A549 (cell line): ENCODE measurements around the gene CCDC7. TPM values are rescaled to one million over a fixed set of nuclear protein-coding genes. Genes with fewer than 3 reads are reported as not detected.

Experiments
- ATAC-seq, 2 experiments: fragments of 200-7000 bp in 1 of 2; fragments of >200 bp in 1 of 2; cut with Nextera tagmentation in 1 of 2; cut with Tn5 transposase in 1 of 2; 3 replicates each; pipeline versions ENCODE4 v1.8.0 to v1.9.1; 2018 to 2020; ENCODE audit warnings: mild to moderate bottlenecking in 1 of 2, moderate library complexity in 1 of 2
- CTCF ChIA-PET: fragments of 300-600 bp; sonication (Branson Sonifier 250); formaldehyde crosslinking; extraction: SDS; loops from one replicate; lab custom pipeline; 2021; ENCODE audit warnings: antibody characterized with exemption, inconsistent platforms; lab: Yijun Ruan, JAX
- POLR2A ChIA-PET: fragments of 350-600 bp; formaldehyde crosslinking; extraction: SDS; loops from one replicate; lab custom pipeline; 2021; ENCODE audit warnings: antibody characterized with exemption, inconsistent platforms; lab: Yijun Ruan, JAX
- DNase-seq, 2 experiments: peaks; one replicate each; pipeline versions ENCODE4 v3.0.0 to v3.0.0-alpha.2; 2011 to 2016; ENCODE audit warnings: low read depth in 1 of 2, low spot score in 1 of 2
- FAIRE-seq: peaks from 2 replicates; lab custom pipeline; 2011; peaks lifted over from hg19 to GRCh38; lab: Jason Lieb, UNC
- H3K27ac ChIP-seq, 2 experiments: fragments of >200 bp; sonication (Bioruptor Twin); formaldehyde crosslinking; 3 replicates each; pipeline ENCODE4 v1.5.1; 2016 to 2017
- H3K4me1 ChIP-seq: fragments of >200 bp; sonication (Bioruptor Twin); formaldehyde crosslinking; 3 replicates; pipeline ENCODE4 v1.6.1; 2016
- H3K4me2 ChIP-seq: fragments of >200 bp; sonication (Bioruptor Twin); formaldehyde crosslinking; 3 replicates; pipeline ENCODE4 v1.6.1; 2016
- H3K4me3 ChIP-seq: fragments of >200 bp; sonication (Bioruptor Twin); formaldehyde crosslinking; 3 replicates; pipeline ENCODE4 v1.5.1; 2016
- H3K9me3 ChIP-seq: fragments of >200 bp; sonication (Bioruptor Twin); formaldehyde crosslinking; 3 replicates; pipeline ENCODE4 v1.6.1; 2016
- CHD2 ChIP-seq: fragments of 150-350 bp; IDR thresholded peaks from 2 replicates; pipeline ENCODE4 v1.6.1; 2014; ENCODE audit warnings: low read length; ENCODE audit not compliant: partially characterized antibody
- EHMT2 ChIP-seq: fragments of 200-600 bp; sonication (generic); IDR thresholded peaks from 2 replicates; pipeline ENCODE4 v1.6.1; 2016; ENCODE audit warnings: antibody characterized with exemption, low read depth, mild to moderate bottlenecking, moderate library complexity
- ESRRA ChIP-seq: fragments of 150-350 bp; IDR thresholded peaks from 2 replicates; pipeline ENCODE4 v1.6.1; 2014; ENCODE audit warnings: mild to moderate bottlenecking, low read length, borderline replicate concordance
- FOSB ChIP-seq: fragments of 250-450 bp; sonication (Bioruptor Pico); IDR thresholded peaks from 2 replicates; pipeline ENCODE4 v1.5.0; 2020; ENCODE audit warnings: mild to moderate bottlenecking, moderate library complexity
- HDAC2 ChIP-seq: fragments of 200-600 bp; sonication (generic); IDR thresholded peaks from 2 replicates; pipeline ENCODE4 v1.6.1; 2016
- HMGXB4 ChIP-seq: fragments of 250-450 bp; sonication (Bioruptor Pico); IDR thresholded peaks from 2 replicates; pipeline ENCODE4 v1.5.0; 2021; ENCODE audit warnings: mild to moderate bottlenecking, moderate library complexity, borderline replicate concordance
- HOXA7 ChIP-seq: fragments of 250-450 bp; sonication (Bioruptor Pico); IDR thresholded peaks from 2 replicates; pipeline ENCODE4 v1.5.0; 2020; ENCODE audit warnings: mild to moderate bottlenecking, moderate library complexity
- HOXB13 ChIP-seq: fragments of 250-450 bp; sonication (Bioruptor Pico); IDR thresholded peaks from 2 replicates; pipeline ENCODE4 v1.5.0; 2020; ENCODE audit warnings: low read depth, mild to moderate bottlenecking, moderate library complexity
- KDM1A ChIP-seq: fragments of 200-600 bp; sonication (generic); IDR thresholded peaks from 2 replicates; pipeline ENCODE4 v1.6.1; 2016; ENCODE audit warnings: low read depth, mild to moderate bottlenecking
- MYC ChIP-seq: IDR thresholded peaks from 2 replicates; pipeline ENCODE4 v1.6.1; 2012; ENCODE audit warnings: mild to moderate bottlenecking, inconsistent platforms, low read length, improper control_type of control experiment, borderline replicate concordance
- NPAS2 ChIP-seq: fragments of 250-450 bp; sonication (Bioruptor Pico); IDR thresholded peaks from 2 replicates; pipeline ENCODE4 v1.8.0; 2022; ENCODE audit warnings: mild to moderate bottlenecking, moderate library complexity, borderline replicate concordance
- POLR2AphosphoS2 ChIP-seq: conservative IDR thresholded peaks from 2 replicates; pipeline ENCODE4 v1.6.1; 2012; ENCODE audit warnings: low read length, improper control_type of control experiment, inconsistent platforms
- RARB ChIP-seq: fragments of 250-450 bp; sonication (Bioruptor Pico); IDR thresholded peaks from 2 replicates; pipeline ENCODE4 v1.8.0; 2021; ENCODE audit warnings: mild to moderate bottlenecking, moderate library complexity
- REST ChIP-seq: fragments of 200-600 bp; sonication (generic); IDR thresholded peaks from 2 replicates; pipeline ENCODE4 v1.6.1; 2016; ENCODE audit warnings: antibody characterized with exemption, mild to moderate bottlenecking, moderate library complexity
- RNF2 ChIP-seq: fragments of 200-600 bp; sonication (generic); IDR thresholded peaks from 2 replicates; pipeline ENCODE4 v1.6.1; 2016; ENCODE audit warnings: low read depth, mild to moderate bottlenecking, antibody characterized with exemption, moderate library complexity, borderline replicate concordance
- SMC3 ChIP-seq: fragments of >200 bp; sonication (Bioruptor Twin); formaldehyde crosslinking; IDR thresholded peaks from 3 replicates; pipeline ENCODE4 v1.6.1; 2018; ENCODE audit warnings: inconsistent platforms
- TP53 ChIP-seq: fragments of 250-450 bp; sonication (Bioruptor Pico); IDR thresholded peaks from 2 replicates; pipeline ENCODE4 v1.5.0; 2021; ENCODE audit warnings: mild to moderate bottlenecking, moderate library complexity
- ZNF302 ChIP-seq: fragments of 250-450 bp; sonication (Bioruptor Pico); IDR thresholded peaks from 2 replicates; pipeline ENCODE4 v1.9.0; 2021; ENCODE audit warnings: inconsistent platforms, mild to moderate bottlenecking, moderate library complexity
- WGBS: methylation state at CpG from one replicate; pipeline ENCODE4 v1.1.6; 2017; ENCODE audit errors: missing lambda C conversion rate; 5-methylcytosine and 5-hydroxymethylcytosine counted together
- polyA plus RNA-seq, 4 experiments: library from polyadenylated mRNA; depleted of rRNA in 3 of 4; stranded (reverse); fragments of >200 nt; fragmentation: RNase III in 1 of 4; extraction: RNeasy Plus Mini Kit Qiagen cat#74134 plus additional on column Dnase treatment in 1 of 4; gene quantifications; 2 replicates in 3 of 4; 3 replicates in 1 of 4; pipeline ENCODE4 v1.2.3, GENCODE V29; 2011 to 2017
- TF ChIP-seq, protein P1 (sequence below): fragments of 450-650 bp; IDR thresholded peaks from 2 replicates; pipeline ENCODE4 v1.6.1; 2014; ENCODE audit warnings: antibody characterized with exemption

The CCDC7 gene
- polyA plus RNA-seq, 2 of the 4 experiments (the other 2 are of a cell fraction), result 1.2 to 2.9 TPM

- TF ChIP-seq, protein P1, sequence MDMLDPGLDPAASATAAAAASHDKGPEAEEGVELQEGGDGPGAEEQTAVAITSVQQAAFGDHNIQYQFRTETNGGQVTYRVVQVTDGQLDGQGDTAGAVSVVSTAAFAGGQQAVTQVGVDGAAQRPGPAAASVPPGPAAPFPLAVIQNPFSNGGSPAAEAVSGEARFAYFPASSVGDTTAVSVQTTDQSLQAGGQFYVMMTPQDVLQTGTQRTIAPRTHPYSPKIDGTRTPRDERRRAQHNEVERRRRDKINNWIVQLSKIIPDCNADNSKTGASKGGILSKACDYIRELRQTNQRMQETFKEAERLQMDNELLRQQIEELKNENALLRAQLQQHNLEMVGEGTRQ, result no peak
- TF ChIP-seq ZNF302, result no peak
- no peak for TF ChIP-seq KDM1A
- TF ChIP-seq REST, result no peak
Observed at GRCh38 chr10:32889631-32890212, 443.8 kb downstream of the CCDC7 start (continued).

GRCh38 chr10:32890444-32890843, 444.5 kb downstream of the CCDC7 start:
- CTCF ChIA-PET, result interaction anchor here (0.7 kb wide), 1 partner anchor 9 kb away, joined by 3 read pairs; no protein-coding TSS in a partner anchor
- H3K9me3 ChIP-seq, result no peaks in the 10 kb centered on the region
- peak; percentile 4 to 23; a peak in 3 of 6 replicates for ATAC-seq

DNA sequence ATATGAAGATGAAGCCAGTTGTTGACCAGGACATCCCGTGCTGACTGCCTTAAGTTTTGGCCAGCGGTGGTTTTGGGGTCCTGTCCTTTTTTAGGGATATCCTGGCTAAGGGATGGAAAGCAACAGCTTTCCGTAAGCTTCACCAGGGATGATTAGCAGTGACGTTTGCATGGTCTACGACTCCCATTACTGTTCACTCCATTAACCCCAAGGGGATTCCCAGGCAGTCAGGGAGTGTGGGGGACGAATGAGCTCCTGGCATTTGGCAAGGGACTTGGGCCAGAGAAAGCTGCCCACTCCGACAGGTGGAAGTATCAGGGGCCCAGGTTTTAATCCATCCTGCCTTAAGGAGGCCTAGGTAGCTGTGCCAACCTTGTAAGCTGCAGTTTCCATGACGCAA, 445.3 kb downstream of the CCDC7 start:
- ATAC-seq (peak; percentile 16 to 33), DNase-seq (no peak), FAIRE-seq (peak; percentile 49)
- ChIA-PET CTCF (interaction anchor here (0.7 kb wide), 2 partner anchors 8 to 116 kb away, joined by 3 read pairs; no protein-coding TSS in a partner anchor), POLR2A (interaction anchor here (0.6 to 2.3 kb wide), 2 partner anchors 30 to 89 kb away, joined by 3 to 5 read pairs; no protein-coding TSS in a partner anchor)
- no peak overlapping the region for H3K4me2 ChIP-seq
- no peak overlapping the region for H3K4me3 ChIP-seq
- TF ChIP-seq RARB (CRISPR knock-in tag) (no peak), FOSB (CRISPR knock-in tag) (peak; percentile 67; the same call in 1 of the 2 replicates), POLR2AphosphoS2 (peak; percentile 99)
- H3K27ac ChIP-seq, result no peak overlapping the region
- no peaks in the 10 kb centered on the region for H3K9me3 ChIP-seq
- H3K4me1 ChIP-seq, result 0 out of 3 replicates have a peak, but pooled peaks cover 4% of the 10 kb centered on the region
- 86% methylated on average over 8 of the region's 8 CpGs for WGBS

More at GRCh38 chr10:32890444-32890843, 444.5 kb downstream of the CCDC7 start:
- FAIRE-seq (no peak), DNase-seq (no peak)
- TF ChIP-seq HOXA7 (CRISPR knock-in tag), result no peak
- no peak for TF ChIP-seq HDAC2
- no peak for TF ChIP-seq CHD2
- TF ChIP-seq NPAS2, result no peak
- TF ChIP-seq RNF2, result no peak
- no peak for TF ChIP-seq SMC3
- no peak for TF ChIP-seq HOXB13 (CRISPR knock-in tag)
- TF ChIP-seq ESRRA, result no peak
- peak; percentile 63; the same call in 1 of the 2 replicates for TF ChIP-seq TP53 (CRISPR knock-in tag)
- no peak for TF ChIP-seq HMGXB4 (CRISPR knock-in tag)
- TF ChIP-seq KDM1A, result no peak
- no peak for TF ChIP-seq RARB (CRISPR knock-in tag)
- TF ChIP-seq FOSB (CRISPR knock-in tag), result peak; percentile 84; the same call in 1 of the 2 replicates
- TF ChIP-seq EHMT2, result no peak
- TF ChIP-seq MYC, result no peak
- H3K4me1 ChIP-seq, result 0 out of 3 replicates have a peak, but pooled peaks cover 4% of the 10 kb centered on the region
- no peak overlapping the region for H3K4me2 ChIP-seq
- WGBS, result 88% methylated on average over 3 of the region's 3 CpGs
- peak overlapping the region in 1 of 2 experiments; percentile 9; a peak in 1 of 6 replicates for H3K27ac ChIP-seq
- POLR2A ChIA-PET, result no interaction called here
- H3K4me3 ChIP-seq, result no peak overlapping the region
